HG02981 (cell line): ENCODE data around the gene CASS4.

Experiments
- ATAC-seq: cut with Tn5 transposase; IDR thresholded peaks from one replicate; pipeline ENCODE4 v1.9.1; 2021; ENCODE audit warnings: mild to moderate bottlenecking, moderate library complexity; ENCODE audit not compliant: unreplicated experiment

The CASS4 gene

GRCh38 chr20:56422076-56422823, 10.2 kb downstream of the CASS4 start:
- ATAC-seq: no peak

- ATAC-seq: no peak
These were observed 10.7 kb downstream of the CASS4 start for GRCh38 chr20:56422824-56423189.

GRCh38 chr20:56423211-56423610, 11.2 kb downstream of the CASS4 start:
- no peak for ATAC-seq

GRCh38 chr20:56423886-56424285, 11.8 kb downstream of the CASS4 start:
- no peak for ATAC-seq

- no peak for ATAC-seq
These were observed 12.9 kb downstream of the CASS4 start for GRCh38 chr20:56424931-56425330.

- ATAC-seq: no peak
These were observed 14.0 kb downstream of the CASS4 start for GRCh38 chr20:56426026-56426425.

GRCh38 chr20:56426926-56427325, 14.9 kb downstream of the CASS4 start:
- no peak for ATAC-seq

GRCh38 chr20:56427797-56428196, 15.7 kb downstream of the CASS4 start:
- ATAC-seq: no peak

GRCh38 chr20:56428410-56428809, 16.4 kb downstream of the CASS4 start:
- ATAC-seq: no peak

GRCh38 chr20:56428881-56429280, 16.8 kb downstream of the CASS4 start:
- no peak for ATAC-seq

GRCh38 chr20:56429502-56429901, 17.4 kb downstream of the CASS4 start:
- ATAC-seq: no peak

- ATAC-seq: no peak
These were observed 17.9 kb downstream of the CASS4 start for GRCh38 chr20:56429941-56430340.

- no peak for ATAC-seq
These were observed 18.4 kb downstream of the CASS4 start for GRCh38 chr20:56430461-56430860.

- no peak for ATAC-seq
These were observed 18.9 kb downstream of the CASS4 start for GRCh38 chr20:56430957-56431356.

GRCh38 chr20:56431471-56431870, 19.4 kb downstream of the CASS4 start:
- no peak for ATAC-seq

- no peak for ATAC-seq
These were observed 21.3 kb downstream of the CASS4 start for GRCh38 chr20:56433221-56433879.

GRCh38 chr20:56433880-56434255, 21.8 kb downstream of the CASS4 start:
- no peak for ATAC-seq

- no peak for ATAC-seq
These were observed 25.3 kb downstream of the CASS4 start for GRCh38 chr20:56437196-56437960.

GRCh38 chr20:56438284-56438683, 26.2 kb downstream of the CASS4 start:
- no peak for ATAC-seq

GRCh38 chr20:56439771-56440291, 27.8 kb downstream of the CASS4 start:
- ATAC-seq: no peak

GRCh38 chr20:56440346-56441007, 28.4 kb downstream of the CASS4 start:
- no peak for ATAC-seq
